HEK293 (cell line): ENCODE data around the gene COL19A1.

Experiments
- ATF2 ChIP-seq: fragments of 450-650 bp; formaldehyde crosslinking; IDR thresholded peaks from 2 replicates; pipeline ENCODE4 v1.5.1; 2016; ENCODE audit warnings: missing biosample characterization, missing genetic modification characterization, low read depth
- CTCF ChIP-seq: fragments of 450-650 bp; formaldehyde crosslinking; IDR thresholded peaks from 2 replicates; pipeline ENCODE4 v1.5.1; 2016; ENCODE audit warnings: missing biosample characterization, missing genetic modification characterization
- HOXA7 ChIP-seq: sonication (generic); formaldehyde crosslinking; IDR thresholded peaks from 2 replicates; pipeline ENCODE4 v1.8.1; 2022; ENCODE audit warnings: missing genetic modification reagents, borderline replicate concordance
- ZBTB8A ChIP-seq: fragments of 450-650 bp; formaldehyde crosslinking; IDR thresholded peaks from 2 replicates; pipeline ENCODE4 v1.5.1; 2016; ENCODE audit warnings: missing biosample characterization, missing genetic modification characterization
- ZNF133 ChIP-seq: fragments of 450-650 bp; formaldehyde crosslinking; IDR thresholded peaks from 2 replicates; pipeline ENCODE4 v1.5.1; 2016; ENCODE audit warnings: missing biosample characterization, missing genetic modification characterization
- ZNF350 ChIP-seq: fragments of 450-650 bp; formaldehyde crosslinking; IDR thresholded peaks from 2 replicates; pipeline ENCODE4 v1.5.0; 2017; ENCODE audit warnings: missing biosample characterization, mild to moderate bottlenecking, missing genetic modification characterization

GRCh38 chr6:69841862-69842261, 24.5 kb upstream of the COL19A1 start:
- TF ChIP-seq ATF2 (tag by site-specific recombination) (no peak), HOXA7 (CRISPR knock-in tag) (no peak), ZBTB8A (no peak), ZNF350 (tag by site-specific recombination) (no peak), CTCF (tag by site-specific recombination) (no peak), ZNF133 (tag by site-specific recombination) (no peak)
